Muscle of leg (tissue), 11 donors: ENCODE measurements around the gene ERCC4. TPM values are rescaled to one million over a fixed set of nuclear protein-coding genes. Genes with fewer than 3 reads are reported as not detected.

Source experiments
- DNase-seq: peaks from one replicate; pipeline ENCODE4 v3.0.0; 2013
- H3K27ac ChIP-seq: one replicate; pipeline ENCODE4 v1.5.1; 2013; ENCODE audit warnings: mild to moderate bottlenecking, low read length, control low read depth
- H3K27me3 ChIP-seq: one replicate; pipeline ENCODE4 v1.6.1; 2013; ENCODE audit warnings: low read length; ENCODE audit not compliant: control insufficient read depth, insufficient read depth
- H3K36me3 ChIP-seq: one replicate; pipeline ENCODE4 v1.6.1; 2013; ENCODE audit warnings: low read length; ENCODE audit not compliant: control insufficient read depth, insufficient read depth
- H3K4me1 ChIP-seq: one replicate; pipeline ENCODE4 v1.6.1; 2013; ENCODE audit warnings: low read length; ENCODE audit not compliant: control insufficient read depth, insufficient read depth
- H3K4me3 ChIP-seq: one replicate; pipeline ENCODE4 v1.5.1; 2013; ENCODE audit warnings: low read length, control low read depth
- H3K9me3 ChIP-seq: replicated peaks from 2 replicates; pipeline ENCODE4 v1.6.1; 2013; ENCODE audit warnings: low read depth, low read length; ENCODE audit not compliant: control insufficient read depth
- WGBS: methylation state at CpG from one replicate; pipeline ENCODE4 v1.1.5; 2013; ENCODE audit warnings: missing lambda C conversion rate; ENCODE audit not compliant: insufficient coverage; 5-methylcytosine and 5-hydroxymethylcytosine counted together
- polyA plus RNA-seq, 8 donors: library from polyadenylated mRNA; unstranded; fragments of 120-200 nt; gene quantifications; one replicate each; pipeline versions ENCODE4 v1.2.1 to v1.2.3, GENCODE V29; 2013; ENCODE audit warnings: inconsistent platforms in 1 of 8, low replicate concordance in 1 of 8; ENCODE audit not compliant: insufficient read length in 8 of 8, insufficient read depth in 1 of 8
- total RNA-seq: library from RNA; stranded (reverse); fragments of 120-200 nt; gene quantifications from one replicate; pipeline ENCODE4 v1.2.4, GENCODE V29; 2013

ERCC4 gene
- total and polyA plus RNA-seq, 9 donors, result 6.4 to 10.9 (median 8.6) TPM

GRCh38 chr16:13999071-13999894 is 79.3 kb downstream of the ERCC4 start:
- Histone ChIP-seq H3K27me3 (no peaks in the 10 kb centered on the region), H3K27ac (no peak overlapping the region)

GRCh38 chr16:13999895-14000425 is 80.0 kb downstream of the ERCC4 start:
- Histone ChIP-seq H3K27ac (peak overlapping the region; percentile 29), H3K9me3 (no peaks in the 10 kb centered on the region), H3K36me3 (no peaks in the 10 kb centered on the region), H3K27me3 (no peaks in the 10 kb centered on the region), H3K4me1 (peaks cover 38% of the 10 kb centered on the region), H3K4me3 (no peak overlapping the region)
- WGBS, result 63% methylated on average over 4 of the region's 12 CpGs
- no peak for DNase-seq

More at GRCh38 chr16:13999071-13999894, 79.3 kb downstream of the ERCC4 start:
- H3K4me3 ChIP-seq, result no peak overlapping the region
- peaks cover 32% of the 10 kb centered on the region for H3K4me1 ChIP-seq
- H3K36me3 ChIP-seq, result no peaks in the 10 kb centered on the region
- DNase-seq, result no peak
- H3K9me3 ChIP-seq, result no peaks in the 10 kb centered on the region
- 85% methylated on average over 3 of the region's 10 CpGs for WGBS

- Histone ChIP-seq H3K27ac (no peak overlapping the region), H3K9me3 (no peaks in the 10 kb centered on the region), H3K27me3 (no peaks in the 10 kb centered on the region), H3K4me3 (no peak overlapping the region), H3K36me3 (no peaks in the 10 kb centered on the region), H3K4me1 (peaks cover 43% of the 10 kb centered on the region)
- no peak for DNase-seq
- WGBS, result 92% methylated on average over 8 of the region's 10 CpGs
Measured at GRCh38 chr16:14001521-14001920, 81.6 kb downstream of the ERCC4 start.

Other genes starting within 250 kb of the ERCC4 start
- gene MRTFB, start 151.2 kb downstream of the ERCC4 start, total RNA-seq, result 14.6 TPM
- gene MRTFB, start 151.2 kb downstream of the ERCC4 start, polyA plus RNA-seq, result 10 to 100 TPM; 12.4 to 22.3 (median 17.2) TPM